Measurements from ENCODE around the gene SGO1. TPM values are rescaled to one million over a fixed set of nuclear protein-coding genes. Genes with fewer than 3 reads are reported as not detected.

Gene SGO1
- total RNA-seq, 1 experiment from 2014 or later = 14.8 TPM

GRCh38 chr3:20173844-20174410, 12.1 kb downstream of the SGO1 start:
- Histone ChIP-seq H3K4me3 (ENCODE audit: low read depth in 2 of 2, low read length in 2 of 2) (no peak overlapping the region), H3K9me3 (ENCODE audit: control insufficient read depth, insufficient read depth, low read depth, low read length) (no peaks in the 10 kb centered on the region), H3K36me3 (ENCODE audit: control insufficient read depth, insufficient read depth, low read length) (peaks cover 16% of the 10 kb centered on the region), H3K27me3 (ENCODE audit: control insufficient read depth, insufficient read depth, low read length) (no peaks in the 10 kb centered on the region), H3K27ac (ENCODE audit: low read length) (no peak overlapping the region), H3K4me1 (ENCODE audit: control insufficient read depth, insufficient read depth, low read length) (no peaks in the 10 kb centered on the region)
- ATAC-seq (no peak), DNase-seq (ENCODE audit: low read depth, low spot score) (no peak)
- POLR2A ChIA-PET = no interaction called here
- intact Hi-C loops (cut with micrococcal nuclease; ENCODE audit: unreplicated experiment) (no loop called here), in situ Hi-C loops (cut with HindIII; ENCODE audit: low pct_unique_long_range_greater_than_20kb, low sequenced_read_pairs) (no loop called here)
- BruUV-seq (replicated peaks) = no TSS peak
- CTCF ChIA-PET = no interaction called here
- TF ChIP-seq REST (IDR thresholded peaks at IDR 0.05; ENCODE audit: insufficient read depth in 1 of 2, low read depth in 2 of 2, low read length in 1 of 2) (no peak), POLR2AphosphoS5 (IDR thresholded peaks at IDR 0.05; ENCODE audit: low read depth, low read length) (no peak), SIN3A (IDR thresholded peaks at IDR 0.05; ENCODE audit: borderline replicate concordance, insufficient read depth, low read depth, low read length) (no peak), CTCF (IDR thresholded peaks at IDR 0.05) (no peak), TCF7L2 (IDR thresholded peaks at IDR 0.05; ENCODE audit: low read depth, low read length) (no peak)

- no peak overlapping the region for H3K4me3 ChIP-seq (ENCODE audit: low read depth in 2 of 2, low read length in 2 of 2)
- no peaks in the 10 kb centered on the region; the same call in none of the 2 replicates for H3K36me3 ChIP-seq (ENCODE audit: control insufficient read depth, insufficient read depth, low read length)
- in situ Hi-C loops (cut with HindIII; ENCODE audit: low pct_unique_long_range_greater_than_20kb, low sequenced_read_pairs) = no loop called here
- TF ChIP-seq SIN3A (IDR thresholded peaks at IDR 0.05; ENCODE audit: borderline replicate concordance, insufficient read depth, low read depth, low read length) = no peak
- TF ChIP-seq POLR2AphosphoS5 (IDR thresholded peaks at IDR 0.05; ENCODE audit: low read depth, low read length) = no peak
- TF ChIP-seq TCF7L2 (IDR thresholded peaks at IDR 0.05; ENCODE audit: low read depth, low read length) = no peak
- TF ChIP-seq REST (IDR thresholded peaks at IDR 0.05; ENCODE audit: insufficient read depth in 1 of 2, low read depth in 2 of 2, low read length in 1 of 2) = no peak
- TF ChIP-seq CTCF (IDR thresholded peaks at IDR 0.05) = no peak
- ChIA-PET POLR2A (no interaction called here), CTCF (no interaction called here)
- no peaks in the 10 kb centered on the region for H3K4me1 ChIP-seq (ENCODE audit: control insufficient read depth, insufficient read depth, low read length)
- no peaks in the 10 kb centered on the region for H3K27me3 ChIP-seq (ENCODE audit: control insufficient read depth, insufficient read depth, low read length)
- intact Hi-C loops (cut with micrococcal nuclease; ENCODE audit: unreplicated experiment) = loop anchor here (10.0 kb wide), 1 partner anchor 277 kb away; no protein-coding TSS in a partner anchor
- ATAC-seq (no peak), DNase-seq (ENCODE audit: low read depth, low spot score) (no peak)
- no peaks in the 10 kb centered on the region for H3K9me3 ChIP-seq (ENCODE audit: control insufficient read depth, insufficient read depth, low read depth, low read length)
- no peak overlapping the region for H3K27ac ChIP-seq (ENCODE audit: low read length)
- BruUV-seq (replicated peaks) = no TSS peak
Observed at GRCh38 chr3:20161714-20162113, 24.3 kb downstream of the SGO1 start.
